ENCODE results near the gene PRDM16.

- TF ChIP-seq CTCF (conservative IDR thresholded peaks at IDR 0.05; ENCODE audit: low read length) (no peak), EZH2phosphoT487 (IDR thresholded peaks at IDR 0.05; ENCODE audit: borderline replicate concordance, low read depth, low read length) (no peak)
These were observed 144.7 kb downstream of the PRDM16 start for GRCh38 chr1:3213730-3214129.
